PC-3 (cell line): ENCODE data around the gene SORBS2.

Experiments
- CTCF ChIP-seq: fragments of 300-600 bp; sonication (generic); conservative IDR thresholded peaks from 2 replicates; pipeline ENCODE4 v1.5.1; 2017; ENCODE audit warnings: antibody characterized with exemption, low read depth, mild to moderate bottlenecking, low read length
- EZH2 ChIP-seq: fragments of 300-600 bp; sonication (generic); IDR thresholded peaks from one replicate; pipeline ENCODE4 v1.6.1; 2017; ENCODE audit warnings: antibody characterized with exemption, mild to moderate bottlenecking, low read length; ENCODE audit not compliant: unreplicated experiment
- EZH2phosphoT487 ChIP-seq: fragments of 300-600 bp; sonication (generic); IDR thresholded peaks from 2 replicates; pipeline ENCODE4 v1.6.1; 2018; ENCODE audit warnings: mild to moderate bottlenecking, antibody characterized with exemption, low read length, borderline replicate concordance

- no peak for TF ChIP-seq CTCF
- TF ChIP-seq EZH2 = no peak
- TF ChIP-seq EZH2phosphoT487 = no peak
These were observed 147.5 kb downstream of the SORBS2 start for GRCh38 chr4:185664481-185664880.
